Vagina (tissue), 2 donors: ENCODE data around the gene INTS12. TPM values are rescaled to one million over a fixed set of nuclear protein-coding genes. Genes with fewer than 3 reads are reported as not detected.

Experiments used
- DNase-seq, 2 donors: peaks; one replicate each; pipeline ENCODE4 v3.0.0-alpha.2; 2017; ENCODE audit errors: extremely low spot score in 2 of 2
- H3K27ac ChIP-seq: fragments of 200-600 bp; sonication (generic); one replicate; pipeline ENCODE4 v1.5.1; 2019
- H3K27me3 ChIP-seq: fragments of 200-600 bp; sonication (generic); one replicate; pipeline ENCODE4 v1.5.1; 2019
- H3K36me3 ChIP-seq, 2 donors: fragments of 200-600 bp; sonication (generic); one replicate each; pipeline ENCODE4 v1.5.1; 2017 to 2019
- H3K4me1 ChIP-seq: fragments of 200-600 bp; sonication (generic); one replicate; pipeline ENCODE4 v1.5.1; 2019
- H3K4me3 ChIP-seq, 2 donors: fragments of 200-600 bp; sonication (generic); 1 replicate in 1 of 2; 2 replicates in 1 of 2; pipeline ENCODE4 v1.5.1; 2016 to 2019
- H3K9me3 ChIP-seq: fragments of 200-600 bp; sonication (generic); one replicate; pipeline ENCODE4 v1.5.1; 2019
- POLR2A ChIP-seq, 2 donors: fragments of 450-650 bp; IDR thresholded peaks; one replicate each; pipeline ENCODE4 v1.6.1; 2017; ENCODE audit warnings: antibody characterized with exemption in 2 of 2, mild to moderate bottlenecking in 2 of 2, moderate library complexity in 2 of 2
- POLR2AphosphoS5 ChIP-seq, 2 donors: sonication (generic); formaldehyde crosslinking; IDR thresholded peaks; one replicate each; pipeline ENCODE4 v1.9.0; 2017; ENCODE audit warnings: antibody characterized with exemption in 2 of 2, mild to moderate bottlenecking in 2 of 2, low read depth in 1 of 2; ENCODE audit not compliant: insufficient read depth in 1 of 2
- intact Hi-C: fragments of 100-400 bp; cut with DNase I; formaldehyde crosslinking; loops from one replicate; pipeline ENCODE4 v1.15.1; 2023
- total RNA-seq: library from RNA; depleted of rRNA; stranded (reverse); fragments of >200 nt; gene quantifications from one replicate; pipeline ENCODE4 v1.2.3, GENCODE V29; 2016
- TF ChIP-seq, protein P1 (sequence below), 3 experiments: fragments of 450-650 bp in 2 of 3; fragments of 200-600 bp in 1 of 3; sonication (generic) in 1 of 3; IDR thresholded peaks; one replicate each; pipeline ENCODE4 v1.5.1; 2017 to 2019; ENCODE audit warnings: antibody characterized with exemption in 3 of 3, mild to moderate bottlenecking in 2 of 3, moderate library complexity in 2 of 3

Gene INTS12
- total RNA-seq, 1 donor from 2014 or later, result 18.2 TPM

- DNase-seq, result no peak
- Histone ChIP-seq H3K36me3 (no peaks in the 10 kb centered on the region), H3K4me3 (no peak overlapping the region), H3K27me3 (no peaks in the 10 kb centered on the region), H3K9me3 (no peaks in the 10 kb centered on the region), H3K27ac (no peak overlapping the region), H3K4me1 (no peaks in the 10 kb centered on the region)
- intact Hi-C loops, result no loop called here
- TF ChIP-seq, protein P1, sequence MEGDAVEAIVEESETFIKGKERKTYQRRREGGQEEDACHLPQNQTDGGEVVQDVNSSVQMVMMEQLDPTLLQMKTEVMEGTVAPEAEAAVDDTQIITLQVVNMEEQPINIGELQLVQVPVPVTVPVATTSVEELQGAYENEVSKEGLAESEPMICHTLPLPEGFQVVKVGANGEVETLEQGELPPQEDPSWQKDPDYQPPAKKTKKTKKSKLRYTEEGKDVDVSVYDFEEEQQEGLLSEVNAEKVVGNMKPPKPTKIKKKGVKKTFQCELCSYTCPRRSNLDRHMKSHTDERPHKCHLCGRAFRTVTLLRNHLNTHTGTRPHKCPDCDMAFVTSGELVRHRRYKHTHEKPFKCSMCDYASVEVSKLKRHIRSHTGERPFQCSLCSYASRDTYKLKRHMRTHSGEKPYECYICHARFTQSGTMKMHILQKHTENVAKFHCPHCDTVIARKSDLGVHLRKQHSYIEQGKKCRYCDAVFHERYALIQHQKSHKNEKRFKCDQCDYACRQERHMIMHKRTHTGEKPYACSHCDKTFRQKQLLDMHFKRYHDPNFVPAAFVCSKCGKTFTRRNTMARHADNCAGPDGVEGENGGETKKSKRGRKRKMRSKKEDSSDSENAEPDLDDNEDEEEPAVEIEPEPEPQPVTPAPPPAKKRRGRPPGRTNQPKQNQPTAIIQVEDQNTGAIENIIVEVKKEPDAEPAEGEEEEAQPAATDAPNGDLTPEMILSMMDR (IDR thresholded peaks at IDR 0.05), result no peak
- no peak for TF ChIP-seq POLR2AphosphoS5 (IDR thresholded peaks at IDR 0.05; ENCODE audit: insufficient read depth in 1 of 2, low read depth in 1 of 2)
- TF ChIP-seq POLR2A (IDR thresholded peaks at IDR 0.05), result no peak
Measured at GRCh38 chr4:105645440-105645839, 63.0 kb downstream of the INTS12 start.

GRCh38 chr4:105644257-105644656 lies 64.2 kb downstream of the INTS12 start:
- no peak overlapping the region for H3K4me3 ChIP-seq
- H3K36me3 ChIP-seq, result no peaks in the 10 kb centered on the region
- no peaks in the 10 kb centered on the region for H3K9me3 ChIP-seq
- TF ChIP-seq, protein P1 (IDR thresholded peaks at IDR 0.05), result no peak
- TF ChIP-seq POLR2A (IDR thresholded peaks at IDR 0.05) (no peak), POLR2AphosphoS5 (IDR thresholded peaks at IDR 0.05; ENCODE audit: insufficient read depth in 1 of 2, low read depth in 1 of 2) (no peak)
- no peaks in the 10 kb centered on the region for H3K4me1 ChIP-seq
- no peaks in the 10 kb centered on the region for H3K27me3 ChIP-seq
- intact Hi-C loops, result no loop called here
- no peak for DNase-seq
- H3K27ac ChIP-seq, result no peak overlapping the region

DNA sequence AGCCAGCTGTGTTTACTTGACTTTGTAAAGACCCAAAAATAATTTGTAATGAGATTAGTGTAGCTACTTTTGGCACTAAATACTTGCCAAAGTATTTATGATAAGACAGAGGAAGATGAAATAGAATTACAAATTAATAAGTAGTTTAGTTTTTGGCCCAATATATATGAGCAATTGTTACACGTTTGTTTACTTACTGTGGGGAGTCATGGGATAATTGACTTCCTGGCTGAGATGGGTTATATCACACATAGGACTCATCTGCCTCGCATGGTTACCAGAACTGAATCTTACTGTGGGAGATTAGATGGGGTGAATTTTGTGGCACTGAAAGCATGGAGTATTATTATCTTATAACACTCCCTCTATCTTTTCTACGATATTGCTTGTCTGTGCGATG lies 66.6 kb downstream of the INTS12 start:
- Histone ChIP-seq H3K36me3 (no peaks in the 10 kb centered on the region), H3K4me3 (no peak overlapping the region), H3K4me1 (peaks cover 6% of the 10 kb centered on the region), H3K27me3 (no peaks in the 10 kb centered on the region), H3K9me3 (no peaks in the 10 kb centered on the region), H3K27ac (no peak overlapping the region)
- TF ChIP-seq POLR2AphosphoS5 (IDR thresholded peaks at IDR 0.05; ENCODE audit: insufficient read depth in 1 of 2, low read depth in 1 of 2) (no peak), POLR2A (IDR thresholded peaks at IDR 0.05) (no peak)
- TF ChIP-seq, protein P1 (IDR thresholded peaks at IDR 0.05), result no peak
- intact Hi-C loops, result no loop called here
- no peak for DNase-seq

DNA sequence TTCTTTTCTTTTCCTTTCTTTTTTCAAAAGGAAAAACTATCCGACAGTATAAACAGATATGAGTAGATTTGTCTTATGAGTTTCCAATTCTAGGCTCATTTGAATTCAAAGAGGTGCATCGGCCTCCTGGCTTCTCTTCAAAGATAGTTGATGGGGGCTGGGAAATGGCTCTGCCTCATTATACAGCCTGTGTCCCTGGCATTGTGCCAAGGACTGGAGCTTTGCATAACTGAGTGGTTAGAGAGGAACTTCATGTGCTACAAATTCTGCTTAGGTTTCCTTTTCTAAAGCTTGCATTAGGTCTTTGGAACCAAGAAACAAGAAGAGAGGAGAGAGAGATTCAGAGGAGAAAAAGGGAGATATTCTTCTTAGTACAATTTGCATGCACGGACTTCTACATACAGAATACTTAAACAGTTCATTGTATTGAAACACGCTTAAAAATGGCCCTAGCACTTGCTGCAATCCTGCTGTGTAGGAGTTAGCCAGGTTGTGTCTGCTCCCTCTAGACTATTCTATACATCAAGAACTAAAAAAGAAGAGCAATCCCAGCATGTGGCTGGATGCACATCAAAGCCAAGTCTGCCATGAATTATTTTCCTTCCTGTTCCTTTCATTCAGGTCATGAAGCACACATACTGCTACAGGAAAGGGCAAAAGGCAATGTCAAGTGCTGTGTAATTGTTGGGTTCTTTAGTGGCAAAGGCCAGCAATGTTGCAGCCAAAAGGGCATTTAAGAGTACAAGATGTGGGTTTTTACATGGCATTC lies 70.9 kb downstream of the INTS12 start:
- Histone ChIP-seq H3K9me3 (no peaks in the 10 kb centered on the region), H3K4me3 (no peak overlapping the region), H3K36me3 (no peaks in the 10 kb centered on the region), H3K4me1 (peaks cover 11% of the 10 kb centered on the region), H3K27me3 (no peaks in the 10 kb centered on the region), H3K27ac (no peak overlapping the region)
- intact Hi-C loops, result no loop called here
- TF ChIP-seq, protein P1 (IDR thresholded peaks at IDR 0.05), result no peak
- TF ChIP-seq POLR2A (IDR thresholded peaks at IDR 0.05) (no peak), POLR2AphosphoS5 (IDR thresholded peaks at IDR 0.05; ENCODE audit: insufficient read depth in 1 of 2, low read depth in 1 of 2) (no peak)
- no peak for DNase-seq

- no peak for DNase-seq
- H3K27ac ChIP-seq, result no peak overlapping the region
- intact Hi-C loops, result no loop called here
- TF ChIP-seq, protein P1 (IDR thresholded peaks at IDR 0.05), result no peak
- TF ChIP-seq POLR2AphosphoS5 (IDR thresholded peaks at IDR 0.05; ENCODE audit: insufficient read depth in 1 of 2, low read depth in 1 of 2) (no peak), POLR2A (IDR thresholded peaks at IDR 0.05) (no peak)
- peaks cover 11% of the 10 kb centered on the region for H3K4me1 ChIP-seq
- no peak overlapping the region for H3K4me3 ChIP-seq
- H3K9me3 ChIP-seq, result no peaks in the 10 kb centered on the region
- no peaks in the 10 kb centered on the region for H3K36me3 ChIP-seq
- H3K27me3 ChIP-seq, result no peaks in the 10 kb centered on the region
Measured at GRCh38 chr4:105634402-105635080, 73.9 kb downstream of the INTS12 start.
